ENCODE data around the gene FGF19. TPM values are rescaled to one million over a fixed set of nuclear protein-coding genes. Genes with fewer than 3 reads are reported as not detected.

The FGF19 gene
- total RNA-seq, 4 donors from 2014 or later: not detected

GRCh38 chr11:69661413-69661715 lies 42.5 kb downstream of the FGF19 start:
- TF ChIP-seq POLR2A (IDR thresholded peaks at IDR 0.05) (no peak), EP300 (IDR thresholded peaks at IDR 0.05; ENCODE audit: low read depth) (no peak), POLR2AphosphoS5 (IDR thresholded peaks at IDR 0.05) (no peak), CTCF (IDR thresholded peaks at IDR 0.05) (no peak)
- Histone ChIP-seq H3K9me3 (no peaks in the 10 kb centered on the region), H3K27me3 (no peaks in the 10 kb centered on the region), H3K4me3 (no peak overlapping the region), H3K4me1 (no peaks in the 10 kb centered on the region), H3K27ac (no peak overlapping the region), H3K36me3 (no peaks in the 10 kb centered on the region)
- in situ Hi-C loops (cut with MboI; ENCODE audit: low pct_ligation_motif_present in 1 of 4, low pct_unique_long_range_greater_than_20kb in 1 of 4, low sequenced_read_pairs in 3 of 4): loop anchor here in 3 of 4 donors (10.0 to 25.0 kb wide), 2 partner anchors 549 to 557 kb away; no protein-coding TSS in a partner anchor
- no peak for DNase-seq
- WGBS, 2 donors (ENCODE audit: low coverage in 1 of 2): 74 to 79% methylated on average over 6 to 10 of the region's 10 CpGs
- intact Hi-C loops (cut with DNase I; ENCODE audit: low total_unique reads): no loop called here

- TF ChIP-seq POLR2AphosphoS5 (IDR thresholded peaks at IDR 0.05) (no peak), POLR2A (IDR thresholded peaks at IDR 0.05) (no peak), CTCF (IDR thresholded peaks at IDR 0.05) (no peak), EP300 (IDR thresholded peaks at IDR 0.05; ENCODE audit: low read depth) (no peak)
- H3K4me1 ChIP-seq: peaks cover 0 to 3% (median 0%) of the 10 kb centered on the region in 4 donors
- H3K36me3 ChIP-seq: no peaks in the 10 kb centered on the region
- intact Hi-C loops (cut with DNase I; ENCODE audit: low total_unique reads) (no loop called here), in situ Hi-C loops (cut with MboI; ENCODE audit: low pct_ligation_motif_present in 1 of 4, low pct_unique_long_range_greater_than_20kb in 1 of 4, low sequenced_read_pairs in 3 of 4) (loop anchor here in 3 of 4 donors (10.0 to 25.0 kb wide), 2 partner anchors 548 to 555 kb away; no protein-coding TSS in a partner anchor)
- no peak overlapping the region for H3K27ac ChIP-seq
- no peaks in the 10 kb centered on the region for H3K9me3 ChIP-seq
- no peaks in the 10 kb centered on the region for H3K27me3 ChIP-seq
- no peak for DNase-seq
- 87 to 100% methylated on average over 2 to 4 of the region's 4 CpGs for WGBS, 2 donors (ENCODE audit: low coverage in 1 of 2)
- H3K4me3 ChIP-seq: no peak overlapping the region
These were observed 43.8 kb downstream of the FGF19 start for GRCh38 chr11:69660001-69660500.

- Histone ChIP-seq H3K27me3 (no peaks in the 10 kb centered on the region), H3K9me3 (no peaks in the 10 kb centered on the region), H3K4me1 (peaks cover 0 to 5% (median 0%) of the 10 kb centered on the region in 4 donors), H3K27ac (no peak overlapping the region), H3K4me3 (no peak overlapping the region), H3K36me3 (no peaks in the 10 kb centered on the region)
- intact Hi-C loops (cut with DNase I; ENCODE audit: low total_unique reads) (no loop called here), in situ Hi-C loops (cut with MboI; ENCODE audit: low pct_ligation_motif_present in 1 of 4, low pct_unique_long_range_greater_than_20kb in 1 of 4, low sequenced_read_pairs in 3 of 4) (loop anchor here in 2 of 4 donors (10.0 to 25.0 kb wide), 2 partner anchors 535 to 547 kb away; no protein-coding TSS in a partner anchor)
- 90% methylated on average over 12 of the region's 12 CpGs; no CpG with 5 or more reads in 1 of the 2 donors for WGBS, 2 donors (ENCODE audit: low coverage in 1 of 2)
- TF ChIP-seq CTCF (IDR thresholded peaks at IDR 0.05): no peak
- TF ChIP-seq EP300 (IDR thresholded peaks at IDR 0.05; ENCODE audit: low read depth): no peak
- TF ChIP-seq POLR2AphosphoS5 (IDR thresholded peaks at IDR 0.05): no peak
- TF ChIP-seq POLR2A (IDR thresholded peaks at IDR 0.05): no peak
- no peak for DNase-seq
These were observed 44.2 kb downstream of the FGF19 start for GRCh38 chr11:69659591-69659990.

GRCh38 chr11:69658626-69659450 lies 45.0 kb downstream of the FGF19 start:
- TF ChIP-seq CTCF (IDR thresholded peaks at IDR 0.05): no peak
- no peak for TF ChIP-seq POLR2AphosphoS5 (IDR thresholded peaks at IDR 0.05)
- TF ChIP-seq EP300 (IDR thresholded peaks at IDR 0.05; ENCODE audit: low read depth): no peak
- no peak for TF ChIP-seq POLR2A (IDR thresholded peaks at IDR 0.05)
- Histone ChIP-seq H3K9me3 (no peaks in the 10 kb centered on the region), H3K27me3 (no peaks in the 10 kb centered on the region), H3K4me3 (no peak overlapping the region), H3K36me3 (no peaks in the 10 kb centered on the region), H3K27ac (no peak overlapping the region), H3K4me1 (peaks cover 0 to 5% (median 0%) of the 10 kb centered on the region in 4 donors)
- DNase-seq: no peak
- intact Hi-C loops (cut with DNase I; ENCODE audit: low total_unique reads) (no loop called here), in situ Hi-C loops (cut with MboI; ENCODE audit: low pct_ligation_motif_present in 1 of 4, low pct_unique_long_range_greater_than_20kb in 1 of 4, low sequenced_read_pairs in 3 of 4) (loop anchor here in 2 of 4 donors (10.0 to 25.0 kb wide), 2 partner anchors 534 to 547 kb away; no protein-coding TSS in a partner anchor)
- 73 to 83% methylated on average over 3 to 18 of the region's 18 CpGs for WGBS, 2 donors (ENCODE audit: low coverage in 1 of 2)

All from transverse colon (tissue), 4 donors.